GM19452 (cell line): Measurements from ENCODE around the gene LRP5.

Source experiments
- ATAC-seq: cut with Tn5 transposase; IDR thresholded peaks from one replicate; pipeline ENCODE4 v1.9.1; 2021; ENCODE audit not compliant: unreplicated experiment

LRP5 gene

GRCh38 chr11:68312117-68312779 is at the start of gene LRP5:
LRP5 (plus strand) TSS chr11:68312591; CDS start chr11:68312715, 124 bp downstream.
- ATAC-seq: no peak

- no peak for ATAC-seq
These were observed 48.9 kb upstream of the LRP5 start for GRCh38 chr11:68263444-68264035.

- no peak for ATAC-seq
These were observed 48.1 kb upstream of the LRP5 start for GRCh38 chr11:68264244-68264643.

- no peak for ATAC-seq
These were observed 47.5 kb upstream of the LRP5 start for GRCh38 chr11:68264741-68265540.

- ATAC-seq: peak; percentile 58
These were observed 46.1 kb upstream of the LRP5 start for GRCh38 chr11:68266121-68266891.

GRCh38 chr11:68266936-68267880 is 45.2 kb upstream of the LRP5 start:
- no peak for ATAC-seq

- ATAC-seq: no peak
These were observed 44.5 kb upstream of the LRP5 start for GRCh38 chr11:68267881-68268240.

- no peak for ATAC-seq
These were observed 42.8 kb upstream of the LRP5 start for GRCh38 chr11:68269414-68270081.

GRCh38 chr11:68270196-68271022 is 42.0 kb upstream of the LRP5 start:
- no peak for ATAC-seq

GRCh38 chr11:68271023-68271780 is 41.2 kb upstream of the LRP5 start:
- ATAC-seq: peak; percentile 14

- ATAC-seq: peak; percentile 84
These were observed 40.4 kb upstream of the LRP5 start, which contains the start of gene C11orf24 for GRCh38 chr11:68271781-68272608. C11orf24 (minus strand) TSS chr11:68271973; CDS start chr11:68263767, 8,206 bp downstream.

GRCh38 chr11:68273026-68273738 is 39.2 kb upstream of the LRP5 start:
- no peak for ATAC-seq

- ATAC-seq: no peak
These were observed 38.1 kb upstream of the LRP5 start for GRCh38 chr11:68274306-68274705.

GRCh38 chr11:68275721-68276507 is 36.5 kb upstream of the LRP5 start:
- ATAC-seq: no peak

GRCh38 chr11:68276861-68277260 is 35.5 kb upstream of the LRP5 start:
- ATAC-seq: no peak

- ATAC-seq: no peak
These were observed 32.7 kb upstream of the LRP5 start for GRCh38 chr11:68279676-68280075.
